Fibroblast of mammary gland (primary cell): ENCODE results near the gene OR4K17.
"Not testable (repeated sequence)": the region's sequence is repeated elsewhere in the genome, so short reads cannot be mapped to it uniquely, and the experiment has no call there.

Experiments used
- DNase-seq: peaks from one replicate; pipeline ENCODE4 v3.0.0-alpha.2; 2010; ENCODE audit warnings: low read depth
- H3K4me3 ChIP-seq: 2 replicates; pipeline ENCODE4 v1.5.1; 2011; ENCODE audit warnings: low read depth, mild to moderate bottlenecking, low read length, moderate library complexity; ENCODE audit not compliant: control insufficient read depth
- TF ChIP-seq, protein P1 (sequence below): conservative IDR thresholded peaks from 2 replicates; pipeline ENCODE4 v1.5.1; 2011; ENCODE audit warnings: low read depth, low read length, inconsistent platforms; ENCODE audit not compliant: control insufficient read depth, insufficient read depth

OR4K17 gene

DNA sequence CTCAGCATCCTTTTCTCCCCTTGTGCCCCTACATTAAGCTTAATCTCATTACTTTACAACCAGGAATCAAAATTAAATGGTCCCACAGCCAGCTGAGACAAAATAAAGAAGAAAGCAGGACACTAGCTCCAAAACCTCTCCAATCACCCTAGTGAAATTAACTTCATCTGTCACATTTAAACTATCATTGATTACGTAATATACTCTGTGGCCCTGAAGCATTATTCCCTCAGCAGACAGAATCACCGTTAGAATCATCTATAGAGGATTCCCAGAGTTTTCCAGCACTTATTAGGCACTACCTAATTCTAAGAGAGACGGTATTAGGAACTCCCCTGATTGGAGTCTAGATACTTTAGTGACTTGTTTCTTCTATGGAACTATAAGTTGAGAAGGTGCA lies at the start of gene OR4K17:
OR4K17 (plus strand) TSS at position 302 of the 400 bp plus-strand sequence. CDS start 6,761 bp downstream, outside the sequence.
- TF ChIP-seq, protein P1, sequence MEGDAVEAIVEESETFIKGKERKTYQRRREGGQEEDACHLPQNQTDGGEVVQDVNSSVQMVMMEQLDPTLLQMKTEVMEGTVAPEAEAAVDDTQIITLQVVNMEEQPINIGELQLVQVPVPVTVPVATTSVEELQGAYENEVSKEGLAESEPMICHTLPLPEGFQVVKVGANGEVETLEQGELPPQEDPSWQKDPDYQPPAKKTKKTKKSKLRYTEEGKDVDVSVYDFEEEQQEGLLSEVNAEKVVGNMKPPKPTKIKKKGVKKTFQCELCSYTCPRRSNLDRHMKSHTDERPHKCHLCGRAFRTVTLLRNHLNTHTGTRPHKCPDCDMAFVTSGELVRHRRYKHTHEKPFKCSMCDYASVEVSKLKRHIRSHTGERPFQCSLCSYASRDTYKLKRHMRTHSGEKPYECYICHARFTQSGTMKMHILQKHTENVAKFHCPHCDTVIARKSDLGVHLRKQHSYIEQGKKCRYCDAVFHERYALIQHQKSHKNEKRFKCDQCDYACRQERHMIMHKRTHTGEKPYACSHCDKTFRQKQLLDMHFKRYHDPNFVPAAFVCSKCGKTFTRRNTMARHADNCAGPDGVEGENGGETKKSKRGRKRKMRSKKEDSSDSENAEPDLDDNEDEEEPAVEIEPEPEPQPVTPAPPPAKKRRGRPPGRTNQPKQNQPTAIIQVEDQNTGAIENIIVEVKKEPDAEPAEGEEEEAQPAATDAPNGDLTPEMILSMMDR, result no peak

DNA sequence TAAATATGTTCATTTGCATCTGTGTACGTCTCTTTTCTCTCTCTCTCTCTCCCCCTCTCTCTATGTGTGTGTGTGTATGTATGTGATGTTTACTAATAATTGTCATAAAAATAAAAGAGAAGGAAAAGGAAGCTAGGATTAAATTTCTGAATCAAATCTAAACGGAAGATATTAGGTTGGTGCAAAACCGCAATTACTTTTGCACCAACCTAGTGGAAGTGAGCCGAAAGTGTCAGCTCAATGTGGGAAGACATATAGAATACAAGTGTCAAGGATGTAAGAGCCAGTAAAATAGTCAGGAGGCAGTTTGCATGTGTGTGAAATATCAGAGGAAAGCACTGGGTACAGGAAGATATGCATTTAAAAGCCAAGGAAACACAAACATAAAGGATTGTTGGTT lies 18.5 kb upstream of the OR4K17 start:
- no peak for DNase-seq
- TF ChIP-seq, protein P1, result no peak
- no peak overlapping the region for H3K4me3 ChIP-seq

More for the DNA sequence above, at the start of gene OR4K17:
- no peak within 1 kb of the TSS for H3K4me3 ChIP-seq
- no peak for DNase-seq

- no peak for DNase-seq
- no peak overlapping the region for H3K4me3 ChIP-seq
- TF ChIP-seq, protein P1, result no peak
Measured at GRCh38 chr14:20093442-20093841, 17.1 kb upstream of the OR4K17 start.

GRCh38 chr14:20098926-20099770 lies 11.4 kb upstream of the OR4K17 start:
- not testable (repeated sequence) for DNase-seq, H3K4me3 ChIP-seq

GRCh38 chr14:20112321-20112720 lies 1.8 kb downstream of the OR4K17 start:
- no peak overlapping the region for H3K4me3 ChIP-seq
- no peak for DNase-seq
- TF ChIP-seq, protein P1, result no peak

DNA sequence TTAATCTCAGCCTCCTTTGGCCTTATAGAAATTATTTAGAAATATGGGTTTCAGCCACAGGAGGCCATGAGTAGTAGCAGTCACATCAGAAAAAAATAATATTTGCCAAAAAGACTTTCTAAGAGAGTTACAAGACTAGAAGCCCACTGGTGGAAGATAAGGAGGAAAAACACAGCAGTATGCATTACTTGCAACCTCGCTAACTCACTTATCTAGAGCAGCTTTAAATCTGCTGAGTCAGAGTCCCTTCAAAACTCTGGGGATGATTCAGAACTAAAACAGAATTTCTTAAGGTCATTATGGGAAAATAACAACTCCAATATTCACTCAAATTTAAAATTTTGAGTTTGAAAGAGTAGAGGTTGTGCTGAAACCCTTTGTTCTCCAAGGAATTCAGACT lies 6.2 kb downstream of the OR4K17 start:
- H3K4me3 ChIP-seq, result no peak overlapping the region
- TF ChIP-seq, protein P1, result no peak
- no peak for DNase-seq

DNA sequence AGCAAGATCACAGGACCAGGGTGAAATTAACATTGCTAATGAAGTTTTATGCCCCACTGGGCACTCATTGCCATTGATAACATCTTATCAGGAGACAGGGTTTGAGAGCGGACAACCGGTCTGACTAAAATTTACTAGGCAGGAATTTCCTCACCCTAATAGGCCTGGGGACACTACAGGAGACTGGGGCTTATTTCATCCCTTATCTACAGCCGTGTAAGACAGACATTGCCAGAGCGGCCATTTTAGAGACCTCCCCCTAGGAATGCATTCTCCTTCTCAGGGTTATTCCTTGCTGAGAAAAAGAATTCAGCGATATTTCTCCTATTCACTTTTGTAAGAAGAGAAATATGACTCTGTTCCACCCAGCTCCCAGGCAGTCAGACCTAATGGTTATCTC lies 8.3 kb downstream of the OR4K17 start:
- DNase-seq, result no peak
- H3K4me3 ChIP-seq, result no peak overlapping the region
- TF ChIP-seq, protein P1, result no peak
